Right hindlimb (tissue), 1 donor: ENCODE measurements around the gene MRPS5.

Experiments used
- DNase-seq: peaks from one replicate; pipeline ENCODE4 v3.0.0-alpha.2; 2018

Gene MRPS5

DNA sequence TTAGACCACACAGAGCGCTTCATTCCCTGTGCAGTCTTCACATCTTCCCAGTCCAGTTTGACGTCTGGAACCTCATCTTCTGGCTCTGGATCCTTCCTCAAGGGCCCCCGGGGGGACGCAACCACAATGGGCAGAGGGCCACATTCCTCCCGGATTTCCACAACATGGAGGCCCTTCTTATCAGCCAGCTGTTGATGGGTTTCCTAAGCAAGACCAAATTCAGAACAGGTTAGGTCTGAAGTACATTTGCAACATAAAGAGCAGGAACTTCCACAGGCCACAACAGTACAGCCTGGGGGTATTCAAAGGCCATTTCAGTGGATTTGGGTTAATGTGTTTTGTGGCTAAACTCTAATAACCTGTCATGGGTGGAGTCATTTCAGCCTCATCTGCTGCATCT lies 34.2 kb downstream of the MRPS5 start:
- DNase-seq = no peak

GRCh38 chr2:95086017-95086416 lies 35.6 kb downstream of the MRPS5 start:
- DNase-seq = no peak

DNA sequence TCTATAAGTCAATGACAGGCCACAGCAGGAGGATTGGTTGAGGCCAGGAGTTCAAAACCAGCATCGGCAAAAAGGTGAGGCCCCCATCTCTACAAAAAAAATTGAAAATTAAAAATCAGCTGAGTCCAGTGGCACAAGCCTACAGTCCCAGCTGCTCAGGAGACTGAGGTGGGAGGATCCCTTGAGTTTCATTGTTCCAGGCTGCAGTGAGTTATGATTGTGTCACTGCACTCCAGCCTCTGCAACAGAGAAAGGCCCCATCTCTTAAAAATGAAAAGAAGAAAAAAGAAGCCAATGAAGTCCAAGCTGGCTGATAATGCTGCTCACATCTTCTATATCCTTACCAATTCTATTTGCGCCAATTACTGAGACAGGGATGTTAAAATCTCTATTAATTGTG lies 39.1 kb downstream of the MRPS5 start:
- DNase-seq = no peak

GRCh38 chr2:95079199-95079683 lies 42.4 kb downstream of the MRPS5 start:
- DNase-seq = no peak

- DNase-seq = no peak
These were observed 43.6 kb downstream of the MRPS5 start for GRCh38 chr2:95077861-95078603.

DNA sequence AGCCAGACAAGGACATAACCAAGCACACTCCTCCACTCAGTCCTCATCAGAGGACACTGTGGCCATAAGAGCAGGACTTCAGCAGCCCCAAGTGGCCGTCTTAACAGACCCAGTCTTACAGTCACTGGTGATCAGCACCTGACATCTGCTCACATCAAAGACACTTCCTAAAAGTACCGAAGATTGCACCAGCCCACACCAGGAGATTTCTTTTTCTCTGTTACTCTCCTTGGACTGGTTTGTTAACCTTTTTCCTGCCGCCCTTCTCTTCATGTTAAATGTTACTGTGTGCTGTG lies 44.1 kb downstream of the MRPS5 start:
- DNase-seq = no peak

DNA sequence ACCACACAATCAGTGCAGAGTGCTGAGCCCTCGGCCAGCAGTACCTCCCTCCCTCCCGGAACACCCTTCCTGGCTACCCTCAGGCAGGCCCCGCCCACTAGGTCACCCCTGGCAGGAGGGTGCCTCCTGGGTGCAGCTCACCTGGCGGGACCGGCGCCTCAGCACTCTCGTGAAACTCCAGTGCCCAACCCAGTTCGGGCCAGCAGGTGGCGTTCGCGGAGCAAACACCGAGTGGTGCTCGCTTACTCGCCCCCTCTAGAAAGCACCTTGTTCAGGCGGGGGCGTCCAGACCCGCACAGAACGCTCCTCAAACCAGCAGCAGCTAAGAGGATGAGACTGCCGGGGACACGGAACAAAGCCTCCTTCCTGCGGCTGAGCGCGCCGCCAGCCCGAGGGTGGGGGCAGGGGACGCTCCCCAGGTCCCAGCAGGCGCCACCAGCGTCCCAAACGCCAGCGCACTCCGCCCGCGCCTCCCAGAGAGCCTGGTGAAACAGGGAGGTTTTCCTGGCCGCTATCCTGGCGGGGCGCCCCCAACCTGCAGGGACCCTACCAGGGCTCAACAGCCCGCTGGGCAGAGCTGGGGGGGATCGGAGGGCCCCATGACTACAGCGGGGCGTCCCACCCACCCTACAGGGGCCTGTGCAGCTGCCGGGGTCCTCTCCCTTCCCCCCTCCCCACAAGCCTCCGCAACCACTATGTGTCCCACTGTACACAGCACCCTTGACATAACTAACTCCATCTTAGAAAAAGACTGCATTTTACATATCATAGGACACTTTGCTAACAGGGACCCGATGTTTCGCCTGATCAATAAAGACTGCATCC lies 44.7 kb downstream of the MRPS5 start:
- DNase-seq = peak; percentile 62

- DNase-seq = no peak
These were observed 46.0 kb downstream of the MRPS5 start for GRCh38 chr2:95075440-95076132.

DNA sequence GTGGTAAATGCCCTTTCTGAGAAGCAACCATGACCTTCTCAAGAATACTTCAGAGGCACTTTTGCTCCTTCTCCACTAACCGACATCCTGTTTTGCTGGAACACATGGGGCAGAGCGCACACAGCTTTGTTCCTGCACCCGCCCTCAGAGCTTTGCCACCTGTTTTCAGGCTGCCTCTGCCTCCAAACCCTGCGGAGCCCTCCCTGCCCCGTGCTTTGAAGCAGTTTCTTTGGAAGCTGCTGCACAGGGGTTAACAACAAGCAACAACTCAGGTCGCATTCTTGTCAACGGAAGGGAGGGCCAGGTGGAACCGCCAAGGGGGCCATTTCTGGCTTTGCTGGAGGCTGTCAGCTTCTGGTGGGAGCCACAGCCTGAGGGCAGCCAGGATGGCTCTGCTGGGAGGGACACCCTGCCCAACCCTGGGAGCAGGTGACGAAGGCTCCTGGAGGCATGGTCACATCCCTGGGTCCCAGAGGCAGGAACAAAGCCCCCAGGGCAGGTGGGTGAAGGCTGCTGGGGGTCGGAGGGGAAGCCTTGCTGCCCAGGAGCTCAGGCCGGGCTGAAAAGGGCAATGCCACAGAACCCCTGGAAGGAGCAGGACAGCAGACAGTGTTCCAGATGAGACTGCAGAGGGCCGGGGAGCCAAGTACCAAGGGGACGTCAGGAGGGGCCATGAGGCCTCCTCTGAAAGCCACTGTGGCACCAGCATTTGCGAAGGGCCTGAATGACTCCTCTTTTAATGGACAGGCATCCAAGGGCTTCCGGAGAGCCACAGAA lies 46.8 kb downstream of the MRPS5 start:
- no peak for DNase-seq

- DNase-seq = no peak
These were observed 47.5 kb downstream of the MRPS5 start for GRCh38 chr2:95073856-95074662.

DNA sequence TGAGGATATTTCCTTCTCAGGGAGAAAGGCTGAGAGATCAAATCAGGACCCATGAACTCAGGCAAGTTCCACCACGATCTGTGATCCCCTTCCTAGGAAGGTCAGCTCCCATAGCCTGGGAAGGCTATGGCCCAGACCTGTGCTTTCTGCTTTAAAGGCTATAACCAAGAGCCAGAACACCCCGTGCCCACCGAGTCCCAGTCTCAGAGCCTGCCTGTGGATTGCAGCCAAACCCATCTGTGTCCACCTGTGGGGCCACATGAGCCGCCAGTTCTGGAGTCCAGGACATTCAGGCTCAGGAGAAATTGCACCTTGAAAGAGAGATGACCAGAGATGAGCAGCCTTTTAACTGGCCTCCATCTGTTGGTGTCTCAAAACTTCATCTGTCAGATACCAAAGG lies 49.2 kb downstream of the MRPS5 start:
- no peak for DNase-seq

DNA sequence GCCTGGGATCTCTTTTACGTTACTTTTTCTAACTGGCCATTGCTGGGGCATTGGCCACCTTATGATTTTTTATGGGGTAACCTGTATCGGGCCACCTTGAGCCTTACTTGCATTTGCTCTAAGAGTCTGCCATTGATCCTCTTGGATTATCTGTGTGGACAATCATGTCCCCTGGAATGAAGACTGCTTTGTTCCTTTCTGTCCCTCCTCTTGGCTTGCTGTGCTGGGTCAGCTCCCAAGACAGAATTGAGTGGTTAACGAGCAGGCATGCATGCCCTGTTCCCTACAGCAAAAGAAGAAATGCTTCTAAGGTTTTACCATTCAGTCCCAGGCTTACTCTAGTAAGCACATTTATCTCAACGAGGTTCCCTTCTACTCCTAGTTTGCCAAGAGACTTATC lies 49.8 kb downstream of the MRPS5 start:
- DNase-seq = no peak

- no peak for DNase-seq
These were observed 52.1 kb downstream of the MRPS5 start for GRCh38 chr2:95069465-95069864.

DNA sequence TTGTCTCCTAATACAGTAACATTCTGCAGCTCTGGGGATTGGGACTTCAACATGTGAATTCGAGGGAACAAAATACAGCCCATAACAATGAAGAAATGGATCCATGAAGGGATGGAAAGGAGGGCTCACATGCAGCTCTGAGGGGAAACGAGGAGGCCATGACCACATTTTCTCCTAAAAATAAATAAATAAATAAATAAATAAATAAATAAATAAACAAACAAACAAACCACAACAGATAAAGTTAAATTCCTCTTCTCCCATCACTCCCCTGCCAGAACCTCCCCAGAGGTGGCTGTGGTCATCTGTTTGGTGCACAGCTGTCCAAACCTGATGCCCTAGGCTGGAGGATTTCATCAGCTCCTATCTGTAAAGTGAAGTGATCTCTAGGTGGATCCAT lies 53.4 kb downstream of the MRPS5 start:
- DNase-seq = no peak

- peak; percentile 10 for DNase-seq
These were observed 58.3 kb downstream of the MRPS5 start for GRCh38 chr2:95063086-95063958.

GRCh38 chr2:95062242-95063085 lies 59.1 kb downstream of the MRPS5 start:
- DNase-seq = no peak

GRCh38 chr2:95061601-95062183 lies 59.9 kb downstream of the MRPS5 start:
- peak; percentile 6 for DNase-seq

DNA sequence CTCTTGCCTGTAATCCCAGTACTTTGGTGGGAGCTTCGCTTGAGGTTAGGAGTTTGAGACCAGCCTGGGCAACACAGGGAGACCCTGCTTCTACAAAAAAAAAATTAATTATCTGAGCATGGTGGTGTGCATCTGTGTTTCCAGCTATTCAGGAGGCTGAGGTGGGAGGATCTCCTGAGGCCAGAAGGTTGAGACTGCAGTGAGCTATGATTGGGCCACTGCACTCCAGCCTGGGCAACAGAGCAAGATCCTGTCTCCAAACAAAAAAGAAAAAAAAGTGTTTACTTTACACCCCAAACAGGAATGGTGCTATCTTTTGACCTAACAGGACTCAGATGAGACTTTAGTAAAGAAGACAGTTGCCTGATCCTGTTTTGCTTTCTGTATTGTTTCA lies 60.5 kb downstream of the MRPS5 start:
- DNase-seq = peak; percentile 4

- DNase-seq = no peak
These were observed 61.0 kb downstream of the MRPS5 start for GRCh38 chr2:95060446-95061118.
